Smooth muscle cell (in vitro differentiated cells): Measurements from ENCODE around the gene AMBRA1. TPM values are rescaled to one million over a fixed set of nuclear protein-coding genes. Genes with fewer than 3 reads are reported as not detected.

Experiments
- DNase-seq: peaks from one replicate; lab custom pipeline; 2025; ENCODE audit not compliant: unreplicated experiment; lab: John Stamatoyannopoulos, UW
- H2AFZ ChIP-seq: fragments of 200-600 bp; sonication (generic); 2 replicates; pipeline ENCODE4 v1.6.0; 2016; ENCODE audit warnings: antibody characterized with exemption, low read depth, mild to moderate bottlenecking
- H3F3A ChIP-seq: fragments of 200-600 bp; sonication (generic); 2 replicates; pipeline ENCODE4 v1.6.0; 2017; ENCODE audit warnings: antibody characterized with exemption, low read depth
- H3K27ac ChIP-seq: fragments of 200-600 bp; sonication (generic); 2 replicates; pipeline ENCODE4 v1.5.1; 2016; ENCODE audit warnings: low read depth, mild to moderate bottlenecking
- H3K27me3 ChIP-seq: fragments of 200-600 bp; sonication (generic); 2 replicates; pipeline ENCODE4 v1.6.1; 2016; ENCODE audit warnings: low read depth, mild to moderate bottlenecking
- H3K36me3 ChIP-seq: fragments of 200-600 bp; sonication (generic); 2 replicates; pipeline ENCODE4 v1.5.1; 2016; ENCODE audit warnings: low read depth
- H3K4me1 ChIP-seq: fragments of 200-600 bp; sonication (generic); 2 replicates; pipeline ENCODE4 v1.5.1; 2016; ENCODE audit warnings: low read depth
- H3K4me2 ChIP-seq: fragments of 200-600 bp; sonication (generic); 2 replicates; pipeline ENCODE4 v1.6.0; 2016; ENCODE audit warnings: mild to moderate bottlenecking
- H3K4me3 ChIP-seq: fragments of 200-600 bp; sonication (generic); 2 replicates; pipeline ENCODE4 v1.5.1; 2016; ENCODE audit warnings: mild to moderate bottlenecking
- H3K79me2 ChIP-seq: fragments of 200-600 bp; sonication (generic); 2 replicates; pipeline ENCODE4 v1.6.0; 2016; ENCODE audit warnings: low read depth, mild to moderate bottlenecking
- H3K9ac ChIP-seq: fragments of 200-600 bp; sonication (generic); 2 replicates; pipeline ENCODE4 v1.6.0; 2016; ENCODE audit warnings: low read depth
- H3K9me3 ChIP-seq: fragments of 200-600 bp; sonication (generic); replicated peaks from 2 replicates; pipeline ENCODE4 v1.5.1; 2016; ENCODE audit warnings: low read depth
- H4K20me1 ChIP-seq: fragments of 200-600 bp; sonication (generic); 2 replicates; pipeline ENCODE4 v1.6.0; 2016; ENCODE audit warnings: low read depth
- WGBS: methylation state at CpG from one replicate; pipeline ENCODE4 v1.1.7; 2016; ENCODE audit warnings: low lambda C conversion rate; 5-methylcytosine and 5-hydroxymethylcytosine counted together
- polyA plus RNA-seq: library from polyadenylated mRNA; unstranded; fragments of >200 nt; fragmentation: Nextera tagmentation; extraction: Ambion mirVana; gene quantifications from 2 replicates; pipeline ENCODE4 v1.2.1, GENCODE V29; 2016
- total RNA-seq: library from RNA; depleted of rRNA; stranded (reverse); fragments of >200 nt; gene quantifications from 2 replicates; pipeline ENCODE4 v1.2.3, GENCODE V29; 2014
- TF ChIP-seq, protein P1 (sequence below): fragments of 200-600 bp; sonication (generic); IDR thresholded peaks from 2 replicates; pipeline ENCODE4 v1.5.1; 2017; ENCODE audit warnings: borderline replicate concordance, mild to moderate bottlenecking, antibody characterized with exemption; ENCODE audit not compliant: insufficient read depth, poor library complexity, severe bottlenecking

AMBRA1 gene
- total and polyA plus RNA-seq, 2 experiments from 2014 or later, result 10.3 to 38.3 TPM

DNA sequence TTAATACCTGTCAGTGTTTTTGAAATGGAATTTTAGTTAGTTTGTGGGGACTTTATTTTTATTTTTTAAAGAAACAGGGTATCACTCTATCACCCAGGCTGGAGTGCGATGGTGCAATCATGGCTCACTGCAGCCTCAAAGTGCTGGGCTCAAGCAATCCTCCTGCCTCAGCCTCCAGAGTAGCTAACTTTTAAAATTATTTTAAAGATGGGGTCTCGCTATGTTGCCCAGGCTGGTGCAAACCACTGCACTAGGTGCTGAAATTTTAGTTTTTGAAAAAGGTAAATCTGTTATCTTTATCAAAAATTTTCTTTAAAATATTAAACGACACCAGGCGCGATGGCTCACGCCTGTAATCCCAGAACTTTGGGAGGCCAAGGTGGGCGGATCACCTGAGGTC is 42.6 kb downstream of the AMBRA1 start:
- DNase-seq, result no peak
- H3K79me2 ChIP-seq, result peaks cover 66% of the 10 kb centered on the region
- H3K36me3 ChIP-seq, result no peaks in the 10 kb centered on the region
- peaks cover 91% of the 10 kb centered on the region for H4K20me1 ChIP-seq
- H3K4me1 ChIP-seq, result peaks cover 22% of the 10 kb centered on the region
- no peak overlapping the region for H3K9ac ChIP-seq
- 97% methylated on average over 7 of the region's 7 CpGs for WGBS
- H3K9me3 ChIP-seq, result no peaks in the 10 kb centered on the region
- H3K27me3 ChIP-seq, result no peaks in the 10 kb centered on the region
- TF ChIP-seq, protein P1, sequence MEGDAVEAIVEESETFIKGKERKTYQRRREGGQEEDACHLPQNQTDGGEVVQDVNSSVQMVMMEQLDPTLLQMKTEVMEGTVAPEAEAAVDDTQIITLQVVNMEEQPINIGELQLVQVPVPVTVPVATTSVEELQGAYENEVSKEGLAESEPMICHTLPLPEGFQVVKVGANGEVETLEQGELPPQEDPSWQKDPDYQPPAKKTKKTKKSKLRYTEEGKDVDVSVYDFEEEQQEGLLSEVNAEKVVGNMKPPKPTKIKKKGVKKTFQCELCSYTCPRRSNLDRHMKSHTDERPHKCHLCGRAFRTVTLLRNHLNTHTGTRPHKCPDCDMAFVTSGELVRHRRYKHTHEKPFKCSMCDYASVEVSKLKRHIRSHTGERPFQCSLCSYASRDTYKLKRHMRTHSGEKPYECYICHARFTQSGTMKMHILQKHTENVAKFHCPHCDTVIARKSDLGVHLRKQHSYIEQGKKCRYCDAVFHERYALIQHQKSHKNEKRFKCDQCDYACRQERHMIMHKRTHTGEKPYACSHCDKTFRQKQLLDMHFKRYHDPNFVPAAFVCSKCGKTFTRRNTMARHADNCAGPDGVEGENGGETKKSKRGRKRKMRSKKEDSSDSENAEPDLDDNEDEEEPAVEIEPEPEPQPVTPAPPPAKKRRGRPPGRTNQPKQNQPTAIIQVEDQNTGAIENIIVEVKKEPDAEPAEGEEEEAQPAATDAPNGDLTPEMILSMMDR, result no peak
- no peak overlapping the region for H3K4me3 ChIP-seq
- H3K4me2 ChIP-seq, result no peak overlapping the region
- no peak overlapping the region for H2AFZ ChIP-seq
- peaks cover 3% of the 10 kb centered on the region for H3F3A ChIP-seq
- no peak overlapping the region for H3K27ac ChIP-seq

- no peaks in the 10 kb centered on the region for H3K4me1 ChIP-seq
- no peak overlapping the region for H3K9ac ChIP-seq
- H3K27ac ChIP-seq, result no peak overlapping the region
- no peaks in the 10 kb centered on the region for H3F3A ChIP-seq
- DNase-seq, result no peak
- H3K27me3 ChIP-seq, result no peaks in the 10 kb centered on the region
- H4K20me1 ChIP-seq, result peaks cover 54% of the 10 kb centered on the region
- no peak overlapping the region for H3K4me3 ChIP-seq
- H3K4me2 ChIP-seq, result no peak overlapping the region
- TF ChIP-seq, protein P1, result no peak
- no peaks in the 10 kb centered on the region for H3K9me3 ChIP-seq
- 100% methylated on average over 5 of the region's 5 CpGs for WGBS
- no peaks in the 10 kb centered on the region for H3K36me3 ChIP-seq
- peaks cover 42% of the 10 kb centered on the region for H3K79me2 ChIP-seq
- H2AFZ ChIP-seq, result no peak overlapping the region
Measured at GRCh38 chr11:46547579-46547978, 46.2 kb downstream of the AMBRA1 start.

- Histone ChIP-seq H4K20me1 (peaks cover 43% of the 10 kb centered on the region), H3K4me2 (no peak overlapping the region), H3F3A (peaks cover under 1% of the 10 kb centered on the region), H3K9ac (no peak overlapping the region), H3K4me1 (no peaks in the 10 kb centered on the region), H3K79me2 (peaks cover 22% of the 10 kb centered on the region), H3K9me3 (no peaks in the 10 kb centered on the region), H3K36me3 (no peaks in the 10 kb centered on the region), H2AFZ (no peak overlapping the region), H3K27me3 (no peaks in the 10 kb centered on the region), H3K4me3 (no peak overlapping the region), H3K27ac (no peak overlapping the region)
- TF ChIP-seq, protein P1, result no peak
- 82% methylated on average over 1 of the region's 1 CpG for WGBS
- no peak for DNase-seq
Measured at GRCh38 chr11:46543564-46543963, 50.3 kb downstream of the AMBRA1 start.

DNA sequence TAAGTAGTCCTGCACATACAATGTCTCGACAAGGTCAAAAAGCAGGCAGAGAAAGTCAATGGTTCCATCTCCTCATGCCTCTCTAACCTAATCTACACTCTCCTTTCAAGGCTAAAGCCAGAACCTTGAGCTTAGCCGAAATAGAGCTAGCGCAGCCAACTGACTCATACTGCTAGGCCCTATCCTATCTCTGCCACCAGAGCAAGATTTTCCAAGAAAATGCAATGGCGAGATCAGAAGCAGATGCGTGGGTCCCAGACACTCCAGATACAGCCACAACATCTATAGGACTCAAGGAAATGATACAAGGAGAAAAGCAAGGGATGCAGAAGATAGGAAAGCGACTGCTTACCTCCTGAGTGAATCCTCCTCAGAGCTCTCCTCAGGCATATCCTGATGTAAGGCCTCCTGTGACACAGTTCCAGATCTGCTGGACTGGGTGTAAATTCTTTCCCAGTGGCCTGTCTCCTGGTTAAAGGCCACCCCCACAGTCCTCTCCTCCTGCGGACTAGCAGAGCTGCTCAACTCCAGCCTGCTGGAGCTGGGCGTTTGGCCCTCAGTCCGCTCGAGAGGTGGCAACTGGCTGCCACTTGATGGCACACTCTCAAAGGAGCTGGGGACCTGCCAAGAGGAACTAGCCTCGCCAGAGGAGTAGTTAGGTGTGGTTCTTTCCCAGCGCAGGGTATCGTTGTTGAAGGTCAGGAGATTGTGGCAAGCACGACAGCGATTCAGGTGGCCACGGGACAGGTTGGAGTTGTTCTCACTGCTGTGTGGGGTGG is 52.0 kb downstream of the AMBRA1 start:
- H3K9ac ChIP-seq, result no peak overlapping the region
- TF ChIP-seq, protein P1, result no peak
- peaks cover 33% of the 10 kb centered on the region for H3K79me2 ChIP-seq
- no peak overlapping the region for H3K4me3 ChIP-seq
- peaks cover 46% of the 10 kb centered on the region for H4K20me1 ChIP-seq
- H3F3A ChIP-seq, result peaks cover 3% of the 10 kb centered on the region
- no peak overlapping the region for H3K4me2 ChIP-seq
- H3K4me1 ChIP-seq, result peaks cover 3% of the 10 kb centered on the region
- no peak overlapping the region for H3K27ac ChIP-seq
- DNase-seq, result no peak
- WGBS, result 91% methylated on average over 16 of the region's 16 CpGs
- no peaks in the 10 kb centered on the region for H3K36me3 ChIP-seq
- no peaks in the 10 kb centered on the region for H3K9me3 ChIP-seq
- no peaks in the 10 kb centered on the region for H3K27me3 ChIP-seq
- H2AFZ ChIP-seq, result no peak overlapping the region
